ENCODE measurements around the gene EGFR. TPM values are rescaled to one million over a fixed set of nuclear protein-coding genes. Genes with fewer than 3 reads are reported as not detected.

EGFR gene
- total RNA-seq, 4 donors from 2014 or later: 36.4 to 73.6 (median 38.7) TPM

GRCh38 chr7:55235115-55235514 lies 216.3 kb downstream of the EGFR start:
- no peak overlapping the region for H3K4me3 ChIP-seq
- H3K27me3 ChIP-seq: no peaks in the 10 kb centered on the region
- no peaks in the 10 kb centered on the region for H3K36me3 ChIP-seq
- H3K9me3 ChIP-seq: no peaks in the 10 kb centered on the region
- intact Hi-C loops (cut with DNase I; ENCODE audit: low total_unique reads): no loop called here
- DNase-seq: no peak
- TF ChIP-seq CTCF (IDR thresholded peaks at IDR 0.05) (no peak), POLR2A (IDR thresholded peaks at IDR 0.05) (no peak)
- no peaks in the 10 kb centered on the region for H3K4me1 ChIP-seq
- H3K27ac ChIP-seq: no peak overlapping the region

- no peak overlapping the region for H3K27ac ChIP-seq
- no peaks in the 10 kb centered on the region for H3K9me3 ChIP-seq
- intact Hi-C loops (cut with DNase I; ENCODE audit: low total_unique reads): no loop called here
- H3K36me3 ChIP-seq: no peaks in the 10 kb centered on the region
- DNase-seq: no peak
- H3K27me3 ChIP-seq: no peaks in the 10 kb centered on the region
- H3K4me1 ChIP-seq: no peaks in the 10 kb centered on the region
- no peak overlapping the region for H3K4me3 ChIP-seq
- no peak for TF ChIP-seq CTCF (IDR thresholded peaks at IDR 0.05)
- TF ChIP-seq POLR2A (IDR thresholded peaks at IDR 0.05): no peak
These were observed 217.0 kb downstream of the EGFR start for GRCh38 chr7:55235801-55236200.

- Histone ChIP-seq H3K4me1 (no peaks in the 10 kb centered on the region), H3K27me3 (no peaks in the 10 kb centered on the region)
- intact Hi-C loops (cut with DNase I; ENCODE audit: low total_unique reads): no loop called here
These were observed 217.7 kb downstream of the EGFR start for GRCh38 chr7:55236476-55236875.

GRCh38 chr7:55237156-55237893 lies 218.5 kb downstream of the EGFR start:
- H3K4me3 ChIP-seq: no peak overlapping the region
- H3K9me3 ChIP-seq: no peaks in the 10 kb centered on the region
- no peak overlapping the region for H3K27ac ChIP-seq
- no peaks in the 10 kb centered on the region for H3K27me3 ChIP-seq
- TF ChIP-seq POLR2A (IDR thresholded peaks at IDR 0.05) (no peak), CTCF (IDR thresholded peaks at IDR 0.05) (no peak)
- no peaks in the 10 kb centered on the region for H3K36me3 ChIP-seq
- H3K4me1 ChIP-seq: no peaks in the 10 kb centered on the region
- intact Hi-C loops (cut with DNase I; ENCODE audit: low total_unique reads): no loop called here
- DNase-seq: no peak

More at GRCh38 chr7:55236476-55236875, 217.7 kb downstream of the EGFR start:
- Histone ChIP-seq H3K36me3 (no peaks in the 10 kb centered on the region), H3K4me3 (no peak overlapping the region), H3K27ac (no peak overlapping the region), H3K9me3 (no peaks in the 10 kb centered on the region)
- TF ChIP-seq CTCF (IDR thresholded peaks at IDR 0.05) (no peak), POLR2A (IDR thresholded peaks at IDR 0.05) (no peak)
- no peak for DNase-seq

- H3K36me3 ChIP-seq: no peaks in the 10 kb centered on the region
- no peak for DNase-seq
These were observed 220.6 kb downstream of the EGFR start for GRCh38 chr7:55239406-55239805.

More at GRCh38 chr7:55239406-55239805, 220.6 kb downstream of the EGFR start:
- no peaks in the 10 kb centered on the region for H3K27me3 ChIP-seq
- intact Hi-C loops (cut with DNase I; ENCODE audit: low total_unique reads): no loop called here
- no peaks in the 10 kb centered on the region for H3K4me1 ChIP-seq
- no peak overlapping the region for H3K27ac ChIP-seq
- no peaks in the 10 kb centered on the region for H3K9me3 ChIP-seq
- H3K4me3 ChIP-seq: no peak overlapping the region
- TF ChIP-seq POLR2A (IDR thresholded peaks at IDR 0.05) (no peak), CTCF (IDR thresholded peaks at IDR 0.05) (no peak)

Measured in uterus (tissue), 4 donors.